Motor neuron (in vitro differentiated cells): ENCODE measurements around the gene BTG2. TPM values are rescaled to one million over a fixed set of nuclear protein-coding genes. Genes with fewer than 3 reads are reported as not detected.

Experiments
- ATAC-seq, 8 experiments: fragments of 200-7000 bp; cut with Tn5 transposase; replicated peaks in 6 of 8; 2 replicates each; pipeline ENCODE4 v1.8.0; 2021; ENCODE audit warnings: mild to moderate bottlenecking in 8 of 8, moderate library complexity in 8 of 8
- H3K27ac ChIP-seq, 2 donors: fragments of 250-450 bp; sonication (Bioruptor Pico); 2 replicates each; pipeline ENCODE4 v1.9.0; 2021; ENCODE audit warnings: antibody characterized with exemption in 2 of 2, mild to moderate bottlenecking in 2 of 2, moderate library complexity in 1 of 2
- H3K4me1 ChIP-seq, 2 donors: fragments of 250-450 bp; sonication (Bioruptor Pico); replicated peaks in 1 of 2; 2 replicates each; pipeline ENCODE4 v1.6.1; 2021; ENCODE audit warnings: antibody characterized with exemption in 2 of 2, mild to moderate bottlenecking in 2 of 2, moderate library complexity in 1 of 2
- H3K4me3 ChIP-seq, 5 donors: fragments of 250-450 bp; sonication (Bioruptor Pico); 2 replicates each; pipeline ENCODE4 v1.9.0; 2021; ENCODE audit warnings: antibody characterized with exemption in 5 of 5, mild to moderate bottlenecking in 5 of 5, moderate library complexity in 4 of 5
- WGBS, 10 experiments: fragments of 450-650 bp; shearing (Covaris generic); methylation state at CpG; one replicate each; pipeline ENCODE4 v1.0.0; 2022; 5-methylcytosine and 5-hydroxymethylcytosine counted together
- in situ Hi-C, 9 experiments: fragments of 400-800 bp; cut with MboI; loops; one replicate each; pipeline ENCODE4 v1.15.0; 2021; ENCODE audit warnings: low sequenced_read_pairs in 9 of 9, low pct_unique_long_range_greater_than_20kb in 2 of 9; ENCODE audit not compliant: unreplicated experiment in 9 of 9
- total RNA-seq, 8 experiments: library from RNA; unstranded; fragments of 300-600 nt; gene quantifications; 2 replicates each; pipeline versions ENCODE4 v1.2.3 to v1.2.4, GENCODE V29; 2022

Gene BTG2
- total RNA-seq, 8 experiments from 2014 or later: 23.7 to 60.1 (median 29.4) TPM

- Histone ChIP-seq H3K4me3 (no peak overlapping the region), H3K27ac (no peak overlapping the region), H3K4me1 (peaks cover 2 to 4% of the 10 kb centered on the region in 2 donors)
- in situ Hi-C loops: loop anchor here in 7 of 9 experiments (10.0 to 25.0 kb wide), 3 partner anchors 136 to 363 kb away; partner anchors contain the start of genes OPTC (in 3 of the 7) and PRELP (in 3 of the 7)
- WGBS, 10 experiments: 60 to 100% (median 100%) methylated on average over 1 of the region's 1 CpG; no CpG with 5 or more reads in 5 of the 10 experiments
- no peak for ATAC-seq
Observed at GRCh38 chr1:203349166-203349565, 43.8 kb downstream of the BTG2 start.

- Histone ChIP-seq H3K4me3 (no peak overlapping the region), H3K27ac (no peak overlapping the region), H3K4me1 (peaks cover 2 to 4% of the 10 kb centered on the region in 2 donors)
- in situ Hi-C loops: loop anchor here in 8 of 9 experiments (10.0 to 25.0 kb wide), 3 partner anchors 135 to 362 kb away; partner anchors contain the start of genes OPTC (in 4 of the 8) and PRELP (in 4 of the 8)
- WGBS, 10 experiments: 81 to 100% (median 90%) methylated on average over 1 to 4 of the region's 4 CpGs; no CpG with 5 or more reads in 4 of the 10 experiments
- ATAC-seq: no peak
Observed at GRCh38 chr1:203349773-203350524, 44.6 kb downstream of the BTG2 start.

DNA sequence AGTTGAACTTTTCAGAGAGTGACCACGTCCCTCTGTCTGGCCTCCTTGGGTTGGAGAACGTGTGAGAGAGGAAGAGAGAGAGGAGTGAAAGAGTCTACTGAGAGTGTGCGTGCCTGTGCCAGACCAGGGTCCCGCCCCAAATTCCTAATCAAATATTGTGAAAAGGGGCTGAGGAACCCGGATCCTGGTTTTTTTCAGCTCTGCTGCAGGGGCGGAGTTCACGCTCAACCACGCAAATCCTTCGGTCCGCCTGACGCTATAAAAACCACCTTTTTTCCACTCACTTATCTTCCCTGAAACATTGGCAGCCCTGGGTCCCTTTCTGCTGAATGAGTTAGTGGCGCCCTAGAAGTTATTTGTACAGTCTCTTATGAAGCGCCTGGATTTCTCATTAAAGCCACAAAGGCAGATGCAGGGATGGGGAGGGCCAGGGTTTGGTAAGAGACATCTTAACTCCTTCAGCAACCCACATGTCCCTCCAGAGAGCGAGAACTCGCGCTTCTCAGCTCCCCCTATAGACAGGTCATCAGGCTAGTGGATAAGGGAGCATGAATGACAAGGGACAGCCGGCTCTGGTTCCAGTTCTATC is 45.8 kb downstream of the BTG2 start, which contains the start of gene FMOD:
Gene FMOD (minus strand): TSS at position 86 of the 589 bp plus-strand sequence. CDS start 2,852 bp downstream, outside the sequence.
- H3K4me1 ChIP-seq: peaks cover 2 to 4% of the 10 kb centered on the region in 2 donors
- no peak within 1 kb of the TSS for H3K4me3 ChIP-seq
- ATAC-seq: peak in 7 of 8 experiments; percentile 41 to 83 (median 78)
- in situ Hi-C loops: loop anchor here in 1 of 9 experiments (25.0 kb wide), 1 partner anchor 136 kb away; the partner anchor contains the start of genes OPTC and PRELP
- no peak within 1 kb of the TSS for H3K27ac ChIP-seq
- 7 to 68% (median 61%) methylated on average over 5 to 16 of the region's 17 CpGs; no CpG with 5 or more reads in 3 of the 10 experiments for WGBS, 10 experiments

DNA sequence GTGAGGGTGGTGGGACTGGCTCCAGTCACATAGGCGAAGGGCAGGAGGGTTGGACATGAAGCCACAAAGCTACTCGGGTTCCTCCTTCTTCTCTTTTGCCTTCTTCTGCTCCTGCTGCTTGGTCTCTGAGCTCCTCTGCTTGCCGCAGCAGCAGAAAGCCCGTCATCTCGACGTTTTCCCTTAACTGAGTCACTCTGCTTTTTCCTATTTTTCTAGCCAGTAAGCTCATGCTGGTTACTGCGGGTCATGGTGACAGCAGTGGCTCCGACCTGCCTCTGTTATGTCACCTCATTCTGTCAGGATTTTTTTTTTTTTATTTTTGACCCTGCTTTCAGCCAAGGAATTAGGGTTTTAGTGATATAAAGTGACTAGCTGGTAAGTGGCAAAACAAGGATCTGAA is 48.2 kb downstream of the BTG2 start:
- peak in 1 of 8 experiments; percentile 54 for ATAC-seq

GRCh38 chr1:203354246-203354645 is 48.9 kb downstream of the BTG2 start:
- ATAC-seq: peak in 2 of 8 experiments; percentile 34 to 38
- H3K4me1 ChIP-seq: peaks cover 2 to 4% of the 10 kb centered on the region in 2 donors
- no peak overlapping the region for H3K27ac ChIP-seq
- 0 to 100% (median 67%) methylated on average over 1 to 2 of the region's 2 CpGs; no CpG with 5 or more reads in 1 of the 10 experiments for WGBS, 10 experiments
- no peak overlapping the region for H3K4me3 ChIP-seq
- in situ Hi-C loops: loop anchor here in 1 of 9 experiments (25.0 kb wide), 1 partner anchor 133 kb away; the partner anchor contains the start of genes OPTC and PRELP

More for the DNA sequence above, 48.2 kb downstream of the BTG2 start:
- H3K4me1 ChIP-seq: peaks cover 2 to 4% of the 10 kb centered on the region in 2 donors
- H3K27ac ChIP-seq: no peak overlapping the region
- in situ Hi-C loops: loop anchor here in 1 of 9 experiments (25.0 kb wide), 1 partner anchor 134 kb away; the partner anchor contains the start of genes OPTC and PRELP
- 26 to 100% (median 73%) methylated on average over 1 to 8 of the region's 8 CpGs; no CpG with 5 or more reads in 2 of the 10 experiments for WGBS, 10 experiments
- no peak overlapping the region for H3K4me3 ChIP-seq

GRCh38 chr1:203359010-203359571 is 53.8 kb downstream of the BTG2 start:
- H3K4me3 ChIP-seq: no peak overlapping the region
- peak in 2 of 8 experiments; percentile 27 to 39 for ATAC-seq
- H3K4me1 ChIP-seq: peaks cover 15 to 24% of the 10 kb centered on the region in 2 donors
- no peak overlapping the region for H3K27ac ChIP-seq
- in situ Hi-C loops: loop anchor here in 1 of 9 experiments (25.0 kb wide), 1 partner anchor 128 kb away; the partner anchor contains the start of genes OPTC and PRELP

Other genes with a start within 250 kb of the BTG2 start
- under 1 TPM in 6 of 8 experiments, not detected in 2; 0.14 to 0.71 (median 0.22) TPM for gene MYOG, start 219.5 kb upstream of the BTG2 start, total RNA-seq
- gene ADORA1, start 177.8 kb upstream of the BTG2 start, total RNA-seq: 10 to 100 TPM in 2 of 8 experiments, 1 to 10 TPM in 6; 3.2 to 15.5 (median 3.9) TPM
- under 1 TPM in 5 of 8 experiments, not detected in 3; 0.09 to 0.24 (median 0.15) TPM for gene MYBPH, start 129.7 kb upstream of the BTG2 start, total RNA-seq
- gene CHI3L1, start 118.8 kb upstream of the BTG2 start, total RNA-seq: 10 to 100 TPM in 1 of 8 experiments, 1 to 10 TPM in 2, under 1 TPM in 2, not detected in 3; 0.32 to 16.6 (median 1.4) TPM
- 1 to 10 TPM in 1 of 8 experiments, under 1 TPM in 7; 0.07 to 2.4 (median 0.24) TPM for gene CHIT1, start 75.8 kb upstream of the BTG2 start, total RNA-seq
- gene FMOD, start 45.6 kb downstream of the BTG2 start, total RNA-seq: 10 to 100 TPM in 2 of 8 experiments, 1 to 10 TPM in 1, under 1 TPM in 5; 0.05 to 57.9 (median 0.66) TPM
- under 1 TPM; 0.09 to 0.76 (median 0.22) TPM for gene PRELP, start 170.3 kb downstream of the BTG2 start, total RNA-seq
- under 1 TPM in 1 of 8 experiments, not detected in 7; 0.19 TPM for gene OPTC, start 188.6 kb downstream of the BTG2 start, total RNA-seq